Neural cell (in vitro differentiated cells): ENCODE results near the gene RNF212. TPM values are rescaled to one million over a fixed set of nuclear protein-coding genes. Genes with fewer than 3 reads are reported as not detected.

Experiments
- H2AFZ ChIP-seq: fragments of 200-600, 300-800 bp; sonication (generic), shearing (Covaris generic); 2 replicates; pipeline ENCODE4 v1.6.0; 2014; ENCODE audit warnings: low read depth, mild to moderate bottlenecking, antibody characterized with exemption, low read length, moderate library complexity
- H3F3A ChIP-seq: fragments of 200-600 bp; shearing (Covaris generic); 2 replicates; pipeline ENCODE4 v1.6.1; 2016; ENCODE audit warnings: mild to moderate bottlenecking, moderate library complexity, mixed read lengths, antibody characterized with exemption, low read length; ENCODE audit not compliant: insufficient read depth, poor library complexity, severe bottlenecking
- H3K27ac ChIP-seq: fragments of 200-600, 300-800 bp; sonication (generic), shearing (Covaris generic); 2 replicates; pipeline ENCODE4 v1.5.1; 2014; ENCODE audit warnings: mild to moderate bottlenecking, low read length, moderate library complexity
- H3K27me3 ChIP-seq: fragments of 300-800, 200-600 bp; sonication (generic), shearing (Covaris generic); 2 replicates; pipeline ENCODE4 v1.6.0; 2014; ENCODE audit warnings: mild to moderate bottlenecking, low read depth, low read length, moderate library complexity; ENCODE audit not compliant: insufficient read depth
- H3K36me3 ChIP-seq: fragments of 300-800, 200-600 bp; sonication (generic), shearing (Covaris generic); 2 replicates; pipeline ENCODE4 v1.5.1; 2014; ENCODE audit warnings: mild to moderate bottlenecking, antibody characterized with exemption, low read length, moderate library complexity; ENCODE audit not compliant: insufficient read depth
- H3K4me2 ChIP-seq: fragments of 300-800, 200-600 bp; sonication (generic), shearing (Covaris generic); 2 replicates; pipeline ENCODE4 v1.6.0; 2014; ENCODE audit warnings: mild to moderate bottlenecking, low read length
- H3K4me3 ChIP-seq: fragments of 300-800, 200-600 bp; sonication (generic), shearing (Covaris generic); 2 replicates; pipeline ENCODE4 v1.5.1; 2014; ENCODE audit warnings: mild to moderate bottlenecking, low read length, moderate library complexity
- H3K79me2 ChIP-seq: fragments of 200-600 bp; shearing (Covaris generic); replicated peaks from 2 replicates; pipeline ENCODE4 v1.6.0; 2014; ENCODE audit warnings: mild to moderate bottlenecking, low read length, moderate library complexity; ENCODE audit not compliant: insufficient read depth
- H3K9ac ChIP-seq: fragments of 300-800, 200-600 bp; sonication (generic), shearing (Covaris generic); 2 replicates; pipeline ENCODE4 v1.6.1; 2016; ENCODE audit warnings: mild to moderate bottlenecking, low read length, mixed read lengths
- H3K9me2 ChIP-seq: fragments of 200-600 bp; shearing (Covaris generic); 2 replicates; pipeline ENCODE4 v1.6.1; 2016; ENCODE audit warnings: mild to moderate bottlenecking, low read length, mixed read lengths; ENCODE audit not compliant: insufficient read depth
- H3K9me3 ChIP-seq: fragments of 200-600, 300-800 bp; sonication (generic), shearing (Covaris generic); 2 replicates; pipeline ENCODE4 v1.6.1; 2016; ENCODE audit warnings: mild to moderate bottlenecking, mixed run types, low read length, moderate library complexity, mixed read lengths
- H4K20me1 ChIP-seq: fragments of 200-600 bp; shearing (Covaris generic); 2 replicates; pipeline ENCODE4 v1.6.1; 2016; ENCODE audit warnings: mild to moderate bottlenecking, mixed run types; ENCODE audit not compliant: insufficient read depth
- CTCF ChIP-seq: fragments of 450-650 bp; IDR thresholded peaks from 2 replicates; pipeline ENCODE4 v1.5.1; 2014; ENCODE audit warnings: antibody characterized with exemption, mild to moderate bottlenecking, moderate library complexity; ENCODE audit not compliant: poor library complexity, severe bottlenecking
- EP300 ChIP-seq: fragments of 450-650 bp; conservative IDR thresholded peaks from 2 replicates; pipeline ENCODE4 v1.6.1; 2014; ENCODE audit warnings: antibody characterized with exemption, mild to moderate bottlenecking, moderate library complexity; ENCODE audit not compliant: poor library complexity, severe bottlenecking
- EZH2 ChIP-seq: fragments of 200-600, 300-800 bp; shearing (Covaris generic), sonication (generic); IDR thresholded peaks from 2 replicates; pipeline ENCODE4 v1.6.1; 2014; ENCODE audit warnings: antibody characterized with exemption, low read length, borderline replicate concordance, mild to moderate bottlenecking; ENCODE audit not compliant: insufficient read depth, poor library complexity, severe bottlenecking
- MXI1 ChIP-seq: fragments of 450-650 bp; conservative IDR thresholded peaks from 2 replicates; pipeline ENCODE4 v1.6.1; 2014; ENCODE audit warnings: antibody characterized with exemption, mild to moderate bottlenecking; ENCODE audit not compliant: poor library complexity, severe bottlenecking
- POLR2AphosphoS5 ChIP-seq: IDR thresholded peaks from 2 replicates; pipeline ENCODE4 v1.6.1; 2012
- RAD21 ChIP-seq: fragments of 450-650 bp; conservative IDR thresholded peaks from 2 replicates; pipeline ENCODE4 v1.6.1; 2014; ENCODE audit warnings: antibody characterized with exemption, mild to moderate bottlenecking, moderate library complexity
- REST ChIP-seq: IDR thresholded peaks from 2 replicates; pipeline ENCODE4 v1.6.1; 2012; ENCODE audit warnings: borderline replicate concordance
- SMC3 ChIP-seq: fragments of 450-650 bp; conservative IDR thresholded peaks from 2 replicates; pipeline ENCODE4 v1.6.1; 2014; ENCODE audit warnings: antibody characterized with exemption, mild to moderate bottlenecking, moderate library complexity; ENCODE audit not compliant: poor library complexity
- TAF1 ChIP-seq: IDR thresholded peaks from 2 replicates; pipeline ENCODE4 v1.6.1; 2012; ENCODE audit warnings: low read depth
- polyA plus RNA-seq: library from polyadenylated mRNA; depleted of rRNA; stranded (reverse); fragments of >200 nt; gene quantifications from 2 replicates; pipeline ENCODE4 v1.2.3, GENCODE V29; 2014

RNF212 gene
- polyA plus RNA-seq, 1 donor from 2014 or later: 1.5 TPM

- no peaks in the 10 kb centered on the region for H3K27me3 ChIP-seq
- no peak overlapping the region for H2AFZ ChIP-seq
- H3F3A ChIP-seq: no peaks in the 10 kb centered on the region
- H3K9me2 ChIP-seq: no peaks in the 10 kb centered on the region
- no peak overlapping the region for H3K4me3 ChIP-seq
- no peaks in the 10 kb centered on the region for H3K79me2 ChIP-seq
- H3K4me2 ChIP-seq: no peak overlapping the region
- H3K27ac ChIP-seq: no peak overlapping the region
- no peaks in the 10 kb centered on the region for H4K20me1 ChIP-seq
- H3K9ac ChIP-seq: no peak overlapping the region
- no peaks in the 10 kb centered on the region for H3K9me3 ChIP-seq
- no peaks in the 10 kb centered on the region for H3K36me3 ChIP-seq
- no peak for TF ChIP-seq SMC3
- TF ChIP-seq EZH2: no peak
- no peak for TF ChIP-seq MXI1
- no peak for TF ChIP-seq CTCF
- no peak for TF ChIP-seq EP300
- TF ChIP-seq RAD21: no peak
- TF ChIP-seq REST: no peak
- TF ChIP-seq TAF1: no peak
Measured at GRCh38 chr4:1084394-1084793, 29.0 kb downstream of the RNF212 start.

- Histone ChIP-seq H4K20me1 (no peaks in the 10 kb centered on the region), H3K9me2 (no peaks in the 10 kb centered on the region), H3F3A (no peaks in the 10 kb centered on the region), H3K4me3 (no peak overlapping the region), H3K27me3 (no peaks in the 10 kb centered on the region), H3K4me2 (no peak overlapping the region), H3K9me3 (no peaks in the 10 kb centered on the region), H3K79me2 (no peaks in the 10 kb centered on the region), H2AFZ (no peak overlapping the region), H3K36me3 (no peaks in the 10 kb centered on the region), H3K9ac (no peak overlapping the region), H3K27ac (no peak overlapping the region)
- TF ChIP-seq EZH2 (no peak), POLR2AphosphoS5 (no peak), RAD21 (no peak), MXI1 (no peak), CTCF (no peak), REST (no peak), TAF1 (no peak), SMC3 (no peak), EP300 (no peak)
Measured at GRCh38 chr4:1082215-1083182, 30.9 kb downstream of the RNF212 start.
